Cardiac fibroblast (primary cell): ENCODE measurements around the gene LTBP2.
A peak's percentile ranks its signal among the peaks of the same experiment; 100 is the strongest.

Experiments
- DNase-seq, 2 donors: peaks; one replicate each; pipeline versions ENCODE4 v3.0.0 to v3.0.0-alpha.2; 2010; ENCODE audit warnings: low read depth in 2 of 2
- H3K4me3 ChIP-seq, 2 donors: replicated peaks in 1 of 2; 1 replicate in 1 of 2; 2 replicates in 1 of 2; pipeline ENCODE4 v1.5.1; 2011; ENCODE audit warnings: low read depth in 2 of 2, low read length in 2 of 2, mild to moderate bottlenecking in 2 of 2, moderate library complexity in 1 of 2
- TF ChIP-seq, protein P1 (sequence below): IDR thresholded peaks from one replicate; pipeline ENCODE4 v1.5.1; 2011; ENCODE audit warnings: low read depth, mild to moderate bottlenecking, low read length, inconsistent platforms

Gene LTBP2

DNA sequence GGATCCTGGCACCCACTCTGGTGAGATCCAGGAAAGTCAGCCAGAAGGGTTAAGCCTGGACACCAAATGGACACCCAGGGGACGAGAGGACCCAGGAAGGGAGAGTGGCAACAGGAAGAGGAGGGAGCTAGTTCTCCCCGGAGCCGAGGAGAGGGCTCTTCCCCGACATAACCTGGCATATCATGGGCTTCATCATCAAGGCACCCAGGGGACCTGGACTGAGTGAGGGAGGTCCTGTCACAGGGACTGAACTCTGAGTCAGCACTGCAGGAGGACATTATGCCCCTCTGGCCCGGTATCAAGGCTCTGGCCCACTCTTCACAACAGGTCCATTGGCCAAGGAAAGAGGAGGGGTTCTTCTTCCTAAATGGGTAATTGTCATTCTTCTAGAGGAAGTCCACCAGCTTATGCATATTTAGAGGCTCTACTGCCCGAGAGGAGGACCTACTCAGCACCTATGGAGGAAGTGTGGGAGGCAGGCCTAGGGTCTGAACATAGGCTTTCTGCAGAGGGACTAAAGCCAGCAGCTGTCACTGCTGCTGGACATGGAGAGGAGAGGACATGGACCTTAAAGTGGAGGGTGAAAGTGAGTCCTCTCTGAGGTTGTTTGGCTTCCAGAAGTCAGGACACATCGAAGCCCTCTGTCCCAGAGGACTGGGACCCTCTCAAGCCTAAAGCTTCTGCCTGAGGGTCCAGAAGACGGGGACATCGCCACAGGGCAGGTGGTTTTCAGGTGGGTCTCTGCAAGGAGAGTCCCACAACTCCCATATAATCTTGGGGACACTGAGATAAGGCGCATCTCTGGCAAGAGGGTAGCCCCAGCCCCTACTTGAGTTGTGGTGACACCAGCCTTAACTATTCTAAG lies 99.8 kb downstream of the LTBP2 start:
- TF ChIP-seq, protein P1, sequence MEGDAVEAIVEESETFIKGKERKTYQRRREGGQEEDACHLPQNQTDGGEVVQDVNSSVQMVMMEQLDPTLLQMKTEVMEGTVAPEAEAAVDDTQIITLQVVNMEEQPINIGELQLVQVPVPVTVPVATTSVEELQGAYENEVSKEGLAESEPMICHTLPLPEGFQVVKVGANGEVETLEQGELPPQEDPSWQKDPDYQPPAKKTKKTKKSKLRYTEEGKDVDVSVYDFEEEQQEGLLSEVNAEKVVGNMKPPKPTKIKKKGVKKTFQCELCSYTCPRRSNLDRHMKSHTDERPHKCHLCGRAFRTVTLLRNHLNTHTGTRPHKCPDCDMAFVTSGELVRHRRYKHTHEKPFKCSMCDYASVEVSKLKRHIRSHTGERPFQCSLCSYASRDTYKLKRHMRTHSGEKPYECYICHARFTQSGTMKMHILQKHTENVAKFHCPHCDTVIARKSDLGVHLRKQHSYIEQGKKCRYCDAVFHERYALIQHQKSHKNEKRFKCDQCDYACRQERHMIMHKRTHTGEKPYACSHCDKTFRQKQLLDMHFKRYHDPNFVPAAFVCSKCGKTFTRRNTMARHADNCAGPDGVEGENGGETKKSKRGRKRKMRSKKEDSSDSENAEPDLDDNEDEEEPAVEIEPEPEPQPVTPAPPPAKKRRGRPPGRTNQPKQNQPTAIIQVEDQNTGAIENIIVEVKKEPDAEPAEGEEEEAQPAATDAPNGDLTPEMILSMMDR, result no peak
- no peak overlapping the region for H3K4me3 ChIP-seq
- DNase-seq, result no peak

DNA sequence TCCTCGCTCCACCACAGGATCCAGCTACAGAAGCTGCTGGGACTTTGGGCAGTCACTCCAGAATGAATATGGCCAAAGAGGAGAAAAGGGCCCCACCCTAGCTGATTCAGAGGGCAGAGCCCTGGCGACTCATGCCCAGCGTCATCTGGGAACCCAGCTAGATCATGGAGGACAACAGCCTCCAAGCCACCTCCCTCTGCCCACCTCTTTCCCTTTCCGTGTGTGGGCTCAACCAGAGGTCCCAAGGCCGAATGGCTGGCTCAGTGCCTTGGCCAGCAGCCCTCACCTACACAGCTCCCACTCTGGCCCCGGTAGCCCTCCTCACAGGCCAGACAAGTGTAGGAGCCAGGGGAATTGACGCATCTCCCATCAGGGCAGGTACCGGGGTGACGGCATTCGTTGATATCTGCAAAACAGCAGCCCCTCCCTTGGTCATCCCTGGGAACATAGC lies 101.1 kb downstream of the LTBP2 start:
- TF ChIP-seq, protein P1, result no peak
- peak; percentile 37 to 81 for DNase-seq
- no peak overlapping the region for H3K4me3 ChIP-seq

DNA sequence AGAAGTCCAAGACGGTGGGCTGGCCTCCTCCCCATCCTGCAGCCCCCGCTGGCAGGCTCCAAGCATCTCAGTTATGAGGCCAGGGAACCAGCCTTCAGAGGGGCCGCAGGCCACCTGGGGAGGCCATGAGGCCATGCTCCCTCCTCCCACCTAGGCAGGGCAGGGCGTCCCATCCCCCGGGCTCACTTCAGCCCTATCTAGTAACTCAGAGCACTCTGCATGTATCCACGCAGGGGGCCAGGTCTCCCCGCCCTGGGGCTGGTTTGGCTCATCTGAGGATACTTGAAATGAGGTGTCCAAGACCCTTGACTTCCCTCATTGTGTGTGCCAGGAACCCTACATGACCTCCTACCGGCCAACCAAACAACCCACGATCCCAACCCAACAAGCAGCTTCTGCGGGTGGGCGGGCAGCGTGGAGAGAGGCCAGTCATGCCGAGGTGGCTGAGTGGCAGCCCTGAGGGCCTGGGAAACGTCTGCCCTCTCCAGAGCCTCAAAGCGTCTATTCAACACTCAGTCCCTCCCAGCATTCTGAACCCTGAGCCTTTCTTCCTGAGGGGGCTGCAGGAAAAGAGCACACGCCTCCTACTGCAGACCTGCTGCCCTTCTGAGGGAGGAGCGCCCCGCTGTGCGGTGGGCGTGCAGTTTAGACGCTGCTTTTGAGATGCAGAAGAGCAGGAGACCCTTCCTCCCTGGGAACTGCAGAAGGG lies 101.7 kb downstream of the LTBP2 start:
- TF ChIP-seq, protein P1, result no peak
- peak; percentile 45 to 49 for DNase-seq
- H3K4me3 ChIP-seq, result no peak overlapping the region

DNA sequence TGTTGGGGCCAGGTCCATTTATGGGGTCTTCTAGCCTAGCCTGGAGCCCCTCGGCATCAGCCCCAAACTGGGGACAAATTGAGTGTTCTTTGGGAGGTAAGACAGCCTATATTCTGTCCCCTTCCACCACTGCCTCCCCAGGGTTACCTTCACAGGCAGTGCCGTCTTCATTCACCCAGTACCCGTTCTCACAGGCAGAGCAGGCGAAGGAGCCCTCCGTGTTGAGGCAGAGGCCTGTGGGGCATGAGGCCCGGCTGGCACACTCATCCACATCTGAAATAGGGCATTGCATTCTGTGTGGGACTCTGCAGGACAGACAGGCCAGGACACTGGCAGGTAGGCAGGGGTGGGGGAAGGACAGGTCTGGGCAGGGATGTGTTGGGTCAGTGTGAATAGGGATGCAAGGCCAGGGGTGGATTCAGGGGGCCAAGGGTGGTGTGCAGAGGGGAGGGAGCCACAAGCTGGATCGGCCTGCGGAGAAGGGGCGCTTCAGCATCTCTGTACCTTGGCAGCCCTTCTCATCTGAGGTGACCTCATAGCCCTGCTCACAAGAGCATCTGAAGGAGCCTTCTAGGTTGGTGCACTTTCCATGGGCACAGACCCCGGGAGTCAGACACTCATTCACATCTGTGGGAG lies 102.3 kb downstream of the LTBP2 start:
- no peak for DNase-seq
- no peak overlapping the region for H3K4me3 ChIP-seq
- TF ChIP-seq, protein P1, result no peak

DNA sequence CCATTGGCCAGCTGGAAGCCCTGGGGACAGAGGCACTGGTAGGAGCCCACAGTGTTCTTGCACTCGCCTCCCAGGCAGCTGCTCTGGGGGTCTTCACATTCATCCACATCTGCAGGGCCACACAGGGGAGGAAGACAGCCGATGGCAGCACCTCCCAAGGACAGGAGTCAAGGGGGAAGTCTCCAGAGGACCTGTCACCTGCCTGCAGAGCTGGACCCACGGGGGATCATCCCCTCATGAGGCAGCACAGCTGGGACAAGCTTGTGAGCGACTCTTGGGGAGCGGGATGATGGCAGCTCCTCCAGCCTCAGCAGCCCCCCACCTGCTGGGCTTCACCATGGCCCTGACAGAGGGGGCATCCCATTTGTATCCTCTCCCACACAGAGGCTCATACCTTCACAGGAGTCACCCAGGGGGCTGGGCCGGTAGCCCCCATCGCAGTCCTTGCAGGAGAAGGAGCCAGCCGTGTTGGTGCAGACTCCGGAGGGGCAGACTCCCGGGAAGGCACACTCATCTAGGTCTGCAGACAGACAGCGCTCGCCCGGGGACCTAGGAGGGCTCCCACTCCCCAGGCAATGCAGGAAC lies 103.1 kb downstream of the LTBP2 start:
- no peak overlapping the region for H3K4me3 ChIP-seq
- DNase-seq, result no peak
- TF ChIP-seq, protein P1, result no peak

DNA sequence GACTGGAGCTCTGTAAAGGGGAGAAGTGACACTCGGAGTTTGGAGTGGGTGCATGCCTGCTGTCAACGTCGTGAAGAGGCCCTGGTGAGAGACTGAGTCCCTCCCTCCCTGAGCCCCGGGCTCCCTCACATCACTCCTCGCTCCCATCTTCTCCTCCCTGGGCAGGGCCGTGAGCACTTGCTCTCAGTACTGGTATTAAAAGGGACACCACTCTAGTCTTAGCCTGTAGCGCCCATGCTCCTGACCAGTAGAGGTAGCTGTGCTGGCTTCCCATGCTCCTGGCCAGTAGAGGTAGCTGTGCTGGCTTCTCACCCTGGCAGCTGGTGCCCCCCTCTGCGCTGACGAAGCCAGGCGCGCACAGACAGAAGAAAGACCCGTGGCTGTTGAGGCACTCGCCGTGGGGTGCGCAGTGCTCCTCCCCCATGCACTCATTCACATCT lies 103.7 kb downstream of the LTBP2 start:
- H3K4me3 ChIP-seq, result no peak overlapping the region
- peak in 1 of 2 donors; percentile 20 for DNase-seq
- TF ChIP-seq, protein P1, result peak; percentile 39
